Central memory CD8-positive, alpha-beta T cell (primary cell): ENCODE results near the gene CORO2A.
"Not testable (repeated sequence)": the region's sequence is repeated elsewhere in the genome, so short reads cannot be mapped to it uniquely, and the experiment has no call there.

Source experiments
- ATAC-seq: fragments of 150-1000 bp; cut with Tn5 transposase; replicated peaks from 2 replicates; pipeline ENCODE4 v1.10.0; 2022; ENCODE audit warnings: mild to moderate bottlenecking, moderate FRiP score, moderate number of reproducible peaks; ENCODE audit not compliant: poor library complexity, severe bottlenecking; ENCODE audit errors: extremely low read depth
- DNase-seq, 2 donors: peaks; one replicate each; pipeline ENCODE4 v3.0.0; 2021; ENCODE audit warnings: low spot score in 2 of 2
- H3K27ac Mint-ChIP-seq: one replicate; pipeline ENCODE4 v1.8.0; 2022; ENCODE audit warnings: low read depth, mild to moderate bottlenecking, moderate library complexity, mixed read lengths
- H3K27me3 Mint-ChIP-seq: one replicate; pipeline ENCODE4 v1.8.0; 2022; ENCODE audit warnings: mixed read lengths
- H3K36me3 Mint-ChIP-seq: one replicate; pipeline ENCODE4 v1.8.0; 2022; ENCODE audit warnings: mild to moderate bottlenecking, moderate library complexity, mixed read lengths; ENCODE audit not compliant: insufficient read depth
- H3K4me1 Mint-ChIP-seq: one replicate; pipeline ENCODE4 v1.8.0; 2022; ENCODE audit warnings: mixed read lengths
- H3K4me3 Mint-ChIP-seq: one replicate; pipeline ENCODE4 v1.8.0; 2022; ENCODE audit warnings: mild to moderate bottlenecking, moderate library complexity, mixed read lengths
- H3K9me3 Mint-ChIP-seq: one replicate; pipeline ENCODE4 v1.8.0; 2022; ENCODE audit warnings: mixed read lengths

Gene CORO2A

DNA sequence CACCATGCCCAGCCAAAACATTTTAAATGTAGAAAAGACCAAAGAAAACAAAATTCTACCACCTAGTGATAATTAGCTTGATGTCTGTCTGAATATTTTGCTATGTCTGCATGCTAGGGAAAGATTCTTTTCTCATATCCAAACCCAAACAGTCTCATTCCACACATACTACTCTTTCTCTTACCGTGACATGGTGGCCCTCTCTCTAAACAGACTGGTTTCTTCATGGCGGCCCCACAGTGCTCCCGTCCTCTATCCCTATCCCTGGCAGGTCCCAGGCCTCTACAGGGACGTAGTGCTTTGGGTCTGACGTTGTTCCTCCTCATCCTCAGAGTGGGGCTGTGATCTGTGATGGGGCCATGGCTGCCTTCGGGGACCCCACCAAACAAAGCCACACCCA lies 8.1 kb downstream of the CORO2A start:
- Mint-ChIP-seq H3K4me1 (peaks cover 63% of the 10 kb centered on the region), H3K27me3 (no peaks in the 10 kb centered on the region), H3K36me3 (peaks cover 4% of the 10 kb centered on the region), H3K27ac (peak overlapping the region; percentile 74), H3K9me3 (no peaks in the 10 kb centered on the region), H3K4me3 (no peak overlapping the region)
- DNase-seq (no peak), ATAC-seq (no peak)

DNA sequence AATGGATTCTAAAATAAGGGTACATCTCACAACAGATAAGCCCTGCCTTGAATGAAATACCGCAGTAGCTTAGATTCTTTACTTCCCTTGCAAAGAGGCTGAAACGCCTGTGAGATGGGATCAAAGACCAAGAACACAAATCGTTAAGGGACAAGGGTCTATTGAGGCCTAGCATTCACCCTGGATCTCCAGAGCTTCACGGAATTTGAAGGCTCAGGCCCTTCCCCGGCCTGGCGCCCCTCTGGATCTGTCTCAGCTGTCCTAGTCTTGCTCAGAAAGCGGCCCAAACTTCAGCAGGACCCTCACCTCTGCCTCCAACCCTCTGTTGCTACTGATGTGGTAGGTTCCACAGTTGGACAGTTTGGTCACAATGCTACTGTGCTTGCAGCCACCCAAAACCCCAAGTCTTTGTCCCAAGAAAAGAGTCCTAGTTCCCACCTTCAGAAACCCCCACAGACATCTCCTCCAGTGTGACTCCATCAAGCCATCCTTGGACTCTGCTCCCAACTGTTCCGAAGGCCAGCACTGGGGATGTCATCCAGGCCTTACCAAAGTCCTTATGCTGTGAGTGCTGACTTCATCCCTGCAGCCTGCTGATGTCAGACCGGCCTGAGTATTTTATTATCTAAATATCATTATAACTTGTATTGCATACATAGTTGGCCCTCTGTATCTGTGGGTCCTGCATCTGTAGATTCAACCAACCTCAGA lies 9.4 kb downstream of the CORO2A start:
- Mint-ChIP-seq H3K27ac (no peak overlapping the region), H3K4me3 (no peak overlapping the region), H3K36me3 (peaks cover 4% of the 10 kb centered on the region), H3K27me3 (no peaks in the 10 kb centered on the region), H3K9me3 (no peaks in the 10 kb centered on the region), H3K4me1 (peaks cover 59% of the 10 kb centered on the region)
- DNase-seq (no peak), ATAC-seq (no peak)

GRCh38 chr9:98182069-98182820 lies 10.2 kb downstream of the CORO2A start:
- H3K27me3 Mint-ChIP-seq, result no peaks in the 10 kb centered on the region

GRCh38 chr9:98181746-98182068 lies 10.7 kb downstream of the CORO2A start:
- Mint-ChIP-seq H3K27ac (peak overlapping the region; percentile 10), H3K27me3 (no peaks in the 10 kb centered on the region), H3K4me1 (peaks cover 55% of the 10 kb centered on the region), H3K36me3 (peaks cover 4% of the 10 kb centered on the region), H3K9me3 (no peaks in the 10 kb centered on the region), H3K4me3 (no peak overlapping the region)
- no peak for DNase-seq
- no peak for ATAC-seq

More at GRCh38 chr9:98182069-98182820, 10.2 kb downstream of the CORO2A start:
- Mint-ChIP-seq H3K36me3 (peaks cover 4% of the 10 kb centered on the region), H3K27ac (peak overlapping the region; percentile 10), H3K9me3 (no peaks in the 10 kb centered on the region), H3K4me1 (peaks cover 54% of the 10 kb centered on the region), H3K4me3 (no peak overlapping the region)
- no peak for ATAC-seq
- DNase-seq, result no peak

DNA sequence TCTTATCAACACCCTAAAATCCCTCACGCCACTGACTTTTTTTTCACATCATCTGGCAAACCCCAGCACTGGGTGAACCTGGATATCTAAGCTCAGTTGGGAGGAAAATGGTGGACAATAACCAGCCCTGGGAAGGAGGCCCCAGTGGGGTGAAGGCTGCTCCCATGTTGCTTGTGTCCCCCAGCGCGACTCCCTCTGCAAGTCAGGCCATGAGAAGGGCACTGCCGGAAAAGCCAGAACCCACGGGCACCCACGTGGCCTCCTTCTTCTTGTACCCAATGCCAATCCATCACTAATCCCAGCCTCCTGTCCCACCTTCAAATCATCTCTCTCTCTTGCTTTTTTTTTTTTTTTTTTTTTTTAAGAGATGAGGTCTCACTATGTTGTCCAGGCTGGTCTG lies 11.4 kb downstream of the CORO2A start:
- ATAC-seq (no peak), DNase-seq (no peak)
- Mint-ChIP-seq H3K27me3 (no peaks in the 10 kb centered on the region), H3K36me3 (peaks cover 4% of the 10 kb centered on the region), H3K9me3 (no peaks in the 10 kb centered on the region), H3K27ac (peak overlapping the region; percentile 51), H3K4me3 (no peak overlapping the region), H3K4me1 (peaks cover 56% of the 10 kb centered on the region)

- H3K27ac Mint-ChIP-seq, result no peak overlapping the region
- no peaks in the 10 kb centered on the region for H3K9me3 Mint-ChIP-seq
- H3K4me3 Mint-ChIP-seq, result no peak overlapping the region
- H3K27me3 Mint-ChIP-seq, result no peaks in the 10 kb centered on the region
- DNase-seq, result no peak
- no peak for ATAC-seq
- H3K4me1 Mint-ChIP-seq, result peaks cover 46% of the 10 kb centered on the region
- peaks cover 1% of the 10 kb centered on the region for H3K36me3 Mint-ChIP-seq
Measured at GRCh38 chr9:98178874-98179850, 13.3 kb downstream of the CORO2A start.

DNA sequence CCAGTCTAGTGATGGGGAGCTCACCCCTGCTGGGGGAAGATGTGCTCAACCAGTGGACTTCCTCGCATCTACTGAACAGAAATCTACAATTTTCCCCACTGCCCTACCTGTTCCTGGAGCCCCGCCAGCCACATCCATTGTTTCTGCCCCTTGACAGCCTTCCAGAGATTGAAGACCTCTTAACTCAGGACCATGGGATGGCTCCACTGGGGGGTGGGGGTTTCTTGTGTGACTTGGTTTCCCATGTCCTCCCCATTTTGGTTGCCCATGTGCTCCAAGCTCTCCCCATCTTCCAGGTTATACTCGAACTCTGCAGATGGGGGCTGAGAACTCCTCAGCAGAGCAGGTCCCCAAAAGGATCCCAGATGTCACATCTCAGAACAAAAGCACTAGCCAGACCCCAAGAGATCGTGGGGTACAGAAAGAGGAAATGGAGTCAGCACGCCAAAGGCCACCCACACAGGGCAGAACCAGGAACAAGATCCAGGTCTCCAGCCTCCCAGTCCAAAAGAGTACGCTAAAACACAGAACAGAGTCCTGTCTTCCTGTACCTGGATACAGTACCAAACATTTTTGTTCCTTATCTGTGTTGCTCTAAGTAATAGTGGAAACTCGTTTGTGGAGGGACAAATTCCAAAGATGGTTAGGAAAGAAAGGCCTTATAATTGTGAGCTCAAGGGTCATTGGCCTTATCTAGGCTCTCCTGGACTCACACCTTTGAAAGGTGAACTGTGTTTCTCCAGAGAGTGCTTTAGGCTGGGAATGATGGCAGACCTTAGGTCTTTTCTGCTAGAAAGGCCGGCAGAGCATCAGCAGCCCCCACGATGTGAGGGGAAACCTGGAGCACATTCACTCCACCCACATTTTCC lies 15.8 kb downstream of the CORO2A start:
- H3K36me3 Mint-ChIP-seq, result peaks cover under 1% of the 10 kb centered on the region

DNA sequence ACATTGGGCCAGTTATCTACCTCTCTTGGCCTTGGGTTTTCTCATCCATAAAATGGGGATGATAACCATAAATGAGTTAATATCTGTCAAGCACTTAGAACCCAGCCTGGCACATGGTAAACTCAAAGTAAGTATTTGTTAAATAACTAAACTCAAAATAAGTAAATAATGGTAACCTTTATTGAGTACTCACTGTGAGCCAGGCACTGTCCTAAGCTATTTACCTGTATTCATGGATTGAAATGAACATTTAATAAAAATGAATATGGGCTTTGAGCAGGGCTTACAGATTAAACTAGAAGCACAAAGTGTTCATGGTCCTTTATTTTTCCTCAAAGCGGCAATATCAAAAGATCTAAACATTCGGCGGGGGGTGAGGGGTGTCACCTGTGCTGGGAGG lies 16.7 kb downstream of the CORO2A start:
- DNase-seq, result no peak
- ATAC-seq, result no peak
- Mint-ChIP-seq H3K4me1 (peaks cover 45% of the 10 kb centered on the region), H3K27me3 (no peaks in the 10 kb centered on the region), H3K36me3 (peaks cover 2% of the 10 kb centered on the region), H3K9me3 (no peaks in the 10 kb centered on the region), H3K27ac (no peak overlapping the region), H3K4me3 (no peak overlapping the region)

More for the DNA sequence above, 15.8 kb downstream of the CORO2A start:
- no peaks in the 10 kb centered on the region for H3K27me3 Mint-ChIP-seq
- H3K9me3 Mint-ChIP-seq, result no peaks in the 10 kb centered on the region
- H3K4me3 Mint-ChIP-seq, result no peak overlapping the region
- ATAC-seq, result no peak
- no peak overlapping the region for H3K27ac Mint-ChIP-seq
- H3K4me1 Mint-ChIP-seq, result peaks cover 45% of the 10 kb centered on the region
- no peak for DNase-seq

- Mint-ChIP-seq H3K27me3 (no peaks in the 10 kb centered on the region), H3K36me3 (peaks cover 2% of the 10 kb centered on the region), H3K4me1 (peaks cover 44% of the 10 kb centered on the region), H3K27ac (no peak overlapping the region), H3K9me3 (no peaks in the 10 kb centered on the region), H3K4me3 (no peak overlapping the region)
- DNase-seq, result no peak
- no peak for ATAC-seq
Measured at GRCh38 chr9:98175028-98175569, 17.3 kb downstream of the CORO2A start.

- not testable (repeated sequence) for H3K27ac Mint-ChIP-seq, H3K36me3 Mint-ChIP-seq, ATAC-seq, H3K9me3 Mint-ChIP-seq, H3K4me3 Mint-ChIP-seq, H3K27me3 Mint-ChIP-seq, DNase-seq
- H3K4me1 Mint-ChIP-seq, result peaks cover 47% of the 10 kb centered on the region
Measured at GRCh38 chr9:98174502-98174918, 17.9 kb downstream of the CORO2A start.

- no peak overlapping the region for H3K4me3 Mint-ChIP-seq
- ATAC-seq (no peak), DNase-seq (no peak)
- peaks cover 3% of the 10 kb centered on the region for H3K36me3 Mint-ChIP-seq
- peaks cover 46% of the 10 kb centered on the region for H3K4me1 Mint-ChIP-seq
- H3K9me3 Mint-ChIP-seq, result no peaks in the 10 kb centered on the region
- peak overlapping the region; percentile 27 for H3K27ac Mint-ChIP-seq
- H3K27me3 Mint-ChIP-seq, result no peaks in the 10 kb centered on the region
Measured at GRCh38 chr9:98173181-98173580, 19.3 kb downstream of the CORO2A start.
